Fibroblast of lung (primary cell): Measurements from ENCODE around the gene SEC61G.

Source experiments
- CTCF ChIP-seq, 2 donors: IDR thresholded peaks in 1 of 2; conservative IDR thresholded peaks in 1 of 2; 1 replicate in 1 of 2; 2 replicates in 1 of 2; pipeline ENCODE4 v1.5.1; 2011 to 2012; ENCODE audit warnings: low read length in 2 of 2, control low read depth in 1 of 2, inconsistent platforms in 1 of 2, low read depth in 1 of 2, mild to moderate bottlenecking in 1 of 2
- EZH2 ChIP-seq: IDR thresholded peaks from 2 replicates; pipeline ENCODE4 v1.5.1; 2012; ENCODE audit warnings: low read length, control low read depth, mild to moderate bottlenecking; ENCODE audit errors: missing control alignments

GRCh38 chr7:54709283-54709682 is 49.7 kb downstream of the SEC61G start:
- TF ChIP-seq CTCF (conservative IDR thresholded peaks at IDR 0.05 in 1 of 2, IDR thresholded peaks at IDR 0.05 in 1 of 2; ENCODE audit: low read depth in 1 of 2, low read length in 2 of 2) (no peak), EZH2 (no peak)
